K562 (cell line): ENCODE data around the gene FDX2. TPM values are rescaled to one million over a fixed set of nuclear protein-coding genes. Genes with fewer than 3 reads are reported as not detected.

ENCODE experiments used
- CBX8 ChIP-seq: fragments of 200-600 bp; sonication (generic); IDR thresholded peaks from 2 replicates; pipeline ENCODE4 v1.6.1; 2012; ENCODE audit warnings: borderline replicate concordance, mixed run types, low read depth, mild to moderate bottlenecking, moderate library complexity, mixed read lengths, low read length, control low read depth, inconsistent platforms; ENCODE audit not compliant: poor library complexity, severe bottlenecking; ENCODE audit errors: extremely low read depth
- ERF ChIP-seq: fragments of 450-650 bp; formaldehyde crosslinking; IDR thresholded peaks from 2 replicates; pipeline ENCODE4 v1.4.0; 2020; ENCODE audit warnings: mild to moderate bottlenecking, mixed read lengths
- MCM3 ChIP-seq: fragments of 450-650 bp; IDR thresholded peaks from 2 replicates; pipeline ENCODE4 v1.6.1; 2016
- MTF1 ChIP-seq: fragments of 250-450 bp; sonication (Bioruptor Pico); IDR thresholded peaks from 2 replicates; pipeline ENCODE4 v1.9.0; 2021; ENCODE audit warnings: moderate library complexity, mild to moderate bottlenecking, inconsistent platforms, borderline replicate concordance
- MXD1 ChIP-seq: fragments of 250-450 bp; sonication (Bioruptor Pico); IDR thresholded peaks from 2 replicates; pipeline ENCODE4 v1.8.0; 2021; ENCODE audit warnings: borderline replicate concordance, mild to moderate bottlenecking, moderate library complexity; ENCODE audit not compliant: poor library complexity, severe bottlenecking
- NKRF ChIP-seq: fragments of 450-650 bp; IDR thresholded peaks from 2 replicates; pipeline ENCODE4 v1.6.1; 2016; ENCODE audit warnings: borderline replicate concordance
- NR2C2 ChIP-seq, 2 experiments: fragments of 200-800 bp in 1 of 2; sonication (Bioruptor generic) in 1 of 2; sonication (generic) in 1 of 2; formaldehyde crosslinking in 1 of 2; IDR thresholded peaks; 2 replicates each; pipeline versions ENCODE4 v1.6.1 to v1.8.0; 2016 to 2022; ENCODE audit warnings: mild to moderate bottlenecking in 1 of 2, missing compliant biosample characterization in 1 of 2, missing genetic modification characterization in 1 of 2, missing genetic modification reagents in 1 of 2
- POLR2B ChIP-seq: fragments of 450-650 bp; IDR thresholded peaks from 2 replicates; pipeline ENCODE4 v1.6.1; 2018; ENCODE audit warnings: low read depth; ENCODE audit not compliant: partially characterized antibody
- PRDM10 ChIP-seq: fragments of 450-650 bp; IDR thresholded peaks from 2 replicates; pipeline ENCODE4 v1.6.1; 2018; ENCODE audit not compliant: partially characterized antibody
- STAT6 ChIP-seq: sonication (generic); formaldehyde crosslinking; IDR thresholded peaks from 2 replicates; pipeline ENCODE4 v1.8.1; 2023; ENCODE audit warnings: mild to moderate bottlenecking, missing genetic modification reagents
- THAP12 ChIP-seq: fragments of 250-450 bp; sonication (Bioruptor Pico); IDR thresholded peaks from 2 replicates; pipeline ENCODE4 v1.9.0; 2021; ENCODE audit warnings: mild to moderate bottlenecking, inconsistent platforms
- THAP7 ChIP-seq: fragments of 250-450 bp; sonication (Bioruptor Pico); IDR thresholded peaks from 2 replicates; pipeline ENCODE4 v1.5.0; 2021
- ZNF584 ChIP-seq: fragments of 200-800 bp; sonication (Bioruptor generic); IDR thresholded peaks from 2 replicates; pipeline ENCODE4 v1.6.1; 2016; ENCODE audit warnings: low read depth, mild to moderate bottlenecking, missing genetic modification characterization, missing compliant biosample characterization
- polyA plus RNA-seq, 8 experiments: library from polyadenylated mRNA; depleted of rRNA in 4 of 8; stranded (reverse) in 5 of 8; unstranded in 3 of 8; fragments of >200 nt; fragmentation: Nextera tagmentation in 2 of 8; fragmentation: Illumina TruSeq in 1 of 8; extraction: Ambion mirVana in 2 of 8; extraction: Trizol in 1 of 8; gene quantifications; 2 replicates each; pipeline versions ENCODE4 v1.2.1 to v1.2.3, GENCODE V29; 2011 to 2014; ENCODE audit warnings: inconsistent platforms in 1 of 8, missing spikeins in 1 of 8
- total RNA-seq, 7 experiments: library from RNA; depleted of rRNA in 6 of 7; stranded (reverse); fragments of >200 nt in 6 of 7; fragmentation: Illumina TruSeq in 2 of 7; extraction: Trizol in 2 of 7; gene quantifications; 2 replicates each; pipeline versions ENCODE4 v1.2.1 to v1.2.3, GENCODE V29; 2011 to 2021; ENCODE audit warnings: low replicate concordance in 1 of 7

Gene FDX2
- total and polyA plus RNA-seq, 9 of the 15 experiments (the other 6 are each of a cell fraction or from before 2014, with no cell fraction given) = 2.5 to 49.8 (median 29.7) TPM

GRCh38 chr19:10289836-10290356, 25.9 kb downstream of the FDX2 start, which contains the start of gene ICAM5 (continued):
- no peak for TF ChIP-seq NKRF
- TF ChIP-seq MTF1 (CRISPR knock-in tag) = no peak
- no peak for TF ChIP-seq MCM3
- no peak for TF ChIP-seq THAP7 (CRISPR knock-in tag)
- TF ChIP-seq ZNF584 (CRISPR knock-in tag) = no peak
- TF ChIP-seq MXD1 (CRISPR knock-in tag) = no peak
- no peak for TF ChIP-seq STAT6 (CRISPR knock-in tag)
- TF ChIP-seq THAP12 (CRISPR knock-in tag) = no peak
- TF ChIP-seq ERF (CRISPR knock-in tag) = no peak
- peak; percentile 29 for TF ChIP-seq POLR2B
- no peak for TF ChIP-seq NR2C2 (CRISPR knock-in tag; IDR thresholded peaks at IDR 0.05)
- no peak for TF ChIP-seq NR2C2 (tag; IDR thresholded peaks at IDR 0.05)
- TF ChIP-seq CBX8 = no peak
- TF ChIP-seq PRDM10 = no peak
